Astrocyte (in vitro differentiated cells and primary cell): ENCODE results near the gene NEUROD1.

Experiments
- CTCF ChIP-seq: IDR thresholded peaks from 2 replicates; pipeline ENCODE4 v1.5.1; 2011; ENCODE audit warnings: low read depth, mild to moderate bottlenecking, inconsistent platforms, low read length, moderate library complexity; ENCODE audit not compliant: insufficient read depth
- EZH2 ChIP-seq: IDR thresholded peaks from 2 replicates; pipeline ENCODE4 v1.6.1; 2012; ENCODE audit warnings: mild to moderate bottlenecking, low read length, inconsistent platforms; ENCODE audit not compliant: insufficient read depth

GRCh38 chr2:181677912-181678586 lies 2.3 kb downstream of the NEUROD1 start:
- no peak for TF ChIP-seq CTCF
- TF ChIP-seq EZH2: peak; percentile 45
